Epithelial cell of esophagus (primary cell): ENCODE results near the gene COL10A1.

Experiments
- DNase-seq: peaks from one replicate; pipeline ENCODE4 v3.0.0; 2010; ENCODE audit warnings: low read depth
- H3K4me3 ChIP-seq: 2 replicates; pipeline ENCODE4 v1.5.1; 2011; ENCODE audit warnings: mild to moderate bottlenecking, low read length, control low read depth
- CTCF ChIP-seq: IDR thresholded peaks from 2 replicates; pipeline ENCODE4 v1.5.1; 2011; ENCODE audit warnings: low read depth, mild to moderate bottlenecking, low read length, control low read depth, inconsistent platforms; ENCODE audit not compliant: insufficient read depth; ENCODE audit errors: missing control alignments

Gene COL10A1

GRCh38 chr6:116165596-116165995, 39.7 kb upstream of the COL10A1 start:
- no peak for DNase-seq
- TF ChIP-seq CTCF: no peak
- no peak overlapping the region for H3K4me3 ChIP-seq

- no peak for DNase-seq
- TF ChIP-seq CTCF: no peak
- H3K4me3 ChIP-seq: no peak overlapping the region
These were observed 34.0 kb upstream of the COL10A1 start for GRCh38 chr6:116159782-116160524.

GRCh38 chr6:116158641-116159040, 32.7 kb upstream of the COL10A1 start:
- no peak for TF ChIP-seq CTCF
- no peak for DNase-seq
- no peak overlapping the region for H3K4me3 ChIP-seq

- no peak for TF ChIP-seq CTCF
- no peak overlapping the region for H3K4me3 ChIP-seq
- DNase-seq: no peak
These were observed 31.5 kb upstream of the COL10A1 start for GRCh38 chr6:116157391-116157790.

- DNase-seq: no peak
- H3K4me3 ChIP-seq: no peak overlapping the region
- TF ChIP-seq CTCF: no peak
These were observed 30.7 kb upstream of the COL10A1 start for GRCh38 chr6:116156405-116157326.

- H3K4me3 ChIP-seq: no peak overlapping the region
- TF ChIP-seq CTCF: no peak
- DNase-seq: no peak
These were observed 29.0 kb upstream of the COL10A1 start for GRCh38 chr6:116154887-116155286.
